WTC11 (cell line): ENCODE data around the gene STK33. TPM values are rescaled to one million over a fixed set of nuclear protein-coding genes. Genes with fewer than 3 reads are reported as not detected.

Experiments
- ATAC-seq: fragments of 200-7000 bp; cut with Tn5 transposase; 2 replicates; pipeline ENCODE4 v1.10.0; 2021; ENCODE audit warnings: mild to moderate bottlenecking, moderate library complexity
- CTCF ChIA-PET: fragments of 300-600 bp; sonication (Branson Sonifier 250); formaldehyde crosslinking; loops from one replicate; lab custom pipeline; 2021; ENCODE audit warnings: antibody characterized with exemption; lab: Charles Lee
- POLR2A ChIA-PET: fragments of 350-600 bp; sonication (Branson Sonifier 250); formaldehyde crosslinking; loops from one replicate; lab custom pipeline; 2021; ENCODE audit warnings: antibody characterized with exemption; lab: Charles Lee
- DNase-seq: peaks from one replicate; pipeline ENCODE4 v3.0.0; 2021; ENCODE audit warnings: low spot score
- H3K27ac Mint-ChIP-seq: 2 replicates; pipeline ENCODE4 v1.8.0; 2021; ENCODE audit warnings: mixed read lengths
- H3K27me3 Mint-ChIP-seq: 2 replicates; pipeline ENCODE4 v1.8.0; 2021; ENCODE audit warnings: low read depth, mild to moderate bottlenecking, moderate library complexity, mixed read lengths
- H3K36me3 Mint-ChIP-seq: 2 replicates; pipeline ENCODE4 v1.8.0; 2021; ENCODE audit warnings: mixed read lengths
- H3K4me1 Mint-ChIP-seq: 2 replicates; pipeline ENCODE4 v1.8.0; 2022; ENCODE audit warnings: mixed read lengths
- H3K4me3 Mint-ChIP-seq: 2 replicates; pipeline ENCODE4 v1.8.0; 2021; ENCODE audit warnings: mild to moderate bottlenecking, moderate library complexity, mixed read lengths
- H3K9me3 Mint-ChIP-seq: 2 replicates; pipeline ENCODE4 v1.8.0; 2021; ENCODE audit warnings: mixed read lengths
- ATF3 ChIP-seq: sonication (generic); formaldehyde crosslinking; conservative IDR thresholded peaks from 2 replicates; pipeline ENCODE4 v1.8.1; 2022; ENCODE audit warnings: mild to moderate bottlenecking, missing genetic modification reagents
- ATF6 ChIP-seq: sonication (generic); formaldehyde crosslinking; IDR thresholded peaks from 2 replicates; pipeline ENCODE4 v1.8.1; 2023; ENCODE audit warnings: mild to moderate bottlenecking, missing genetic modification reagents
- E2F4 ChIP-seq: sonication (generic); formaldehyde crosslinking; IDR thresholded peaks from 2 replicates; pipeline ENCODE4 v1.8.1; 2022; ENCODE audit warnings: low read depth, mild to moderate bottlenecking, moderate library complexity, missing genetic modification reagents, borderline replicate concordance
- GRHL2 ChIP-seq: fragments of 250-450 bp; sonication (Bioruptor Pico); IDR thresholded peaks from 2 replicates; pipeline ENCODE4 v1.8.0; 2022; ENCODE audit warnings: mild to moderate bottlenecking, moderate library complexity; ENCODE audit not compliant: insufficient replicate concordance, severe bottlenecking
- MAX ChIP-seq: sonication (generic); formaldehyde crosslinking; IDR thresholded peaks from 2 replicates; pipeline ENCODE4 v1.8.0; 2022; ENCODE audit warnings: mild to moderate bottlenecking, missing genetic modification reagents
- NR1H2 ChIP-seq: sonication (generic); formaldehyde crosslinking; IDR thresholded peaks from 2 replicates; pipeline ENCODE4 v1.9.0; 2021; ENCODE audit warnings: mild to moderate bottlenecking, moderate library complexity, missing genetic modification reagents
- NR2C2 ChIP-seq: sonication (generic); formaldehyde crosslinking; IDR thresholded peaks from 2 replicates; pipeline ENCODE4 v1.8.0; 2022; ENCODE audit warnings: mild to moderate bottlenecking, missing genetic modification reagents
- PRDM15 ChIP-seq: sonication (generic); formaldehyde crosslinking; IDR thresholded peaks from 2 replicates; pipeline ENCODE4 v1.8.0; 2022; ENCODE audit warnings: missing genetic modification reagents
- RELA ChIP-seq: sonication (generic); formaldehyde crosslinking; IDR thresholded peaks from 2 replicates; pipeline ENCODE4 v1.8.1; 2022; ENCODE audit warnings: missing genetic modification reagents, mild to moderate bottlenecking, borderline replicate concordance
- STAT6 ChIP-seq: sonication (generic); formaldehyde crosslinking; conservative IDR thresholded peaks from 2 replicates; pipeline ENCODE4 v1.8.1; 2023; ENCODE audit warnings: mild to moderate bottlenecking, low read depth, missing genetic modification reagents, moderate library complexity
- USF2 ChIP-seq: sonication (generic); formaldehyde crosslinking; IDR thresholded peaks from 2 replicates; pipeline ENCODE4 v1.8.1; 2023; ENCODE audit warnings: mild to moderate bottlenecking, missing genetic modification reagents, moderate library complexity
- ZNF232 ChIP-seq: sonication (generic); formaldehyde crosslinking; IDR thresholded peaks from 2 replicates; pipeline ENCODE4 v1.8.0; 2022; ENCODE audit warnings: mild to moderate bottlenecking, missing genetic modification reagents
- ZNF396 ChIP-seq: fragments of 250-450 bp; sonication (Bioruptor Pico); IDR thresholded peaks from 2 replicates; pipeline ENCODE4 v1.8.0; 2021; ENCODE audit warnings: mild to moderate bottlenecking, moderate library complexity, borderline replicate concordance
- ZNF416 ChIP-seq: fragments of 250-450 bp; sonication (Bioruptor Pico); IDR thresholded peaks from 2 replicates; pipeline ENCODE4 v1.9.0; 2021; ENCODE audit warnings: mild to moderate bottlenecking, inconsistent platforms
- total RNA-seq: library from RNA; stranded (reverse); gene quantifications from 3 replicates; pipeline ENCODE4 v1.2.3, GENCODE V29; 2021

STK33 gene
- total RNA-seq, 1 experiment from 2014 or later: 13.3 TPM

GRCh38 chr11:8573777-8574176 is 20.3 kb downstream of the STK33 start:
- no peak for TF ChIP-seq GRHL2
- TF ChIP-seq, all 79 proteins: peak for 0
- Mint-ChIP-seq H3K4me3 (no peak overlapping the region), H3K36me3 (peaks cover 3% of the 10 kb centered on the region; the same call in 1 of the 2 replicates), H3K9me3 (peaks cover 7% of the 10 kb centered on the region), H3K27me3 (no peaks in the 10 kb centered on the region), H3K27ac (no peak overlapping the region), H3K4me1 (no peaks in the 10 kb centered on the region)
- ChIA-PET CTCF (no interaction called here), POLR2A (no interaction called here)
- DNase-seq (no peak), ATAC-seq (no peak)

- DNase-seq (no peak), ATAC-seq (no peak)
- H3K4me3 Mint-ChIP-seq: no peak overlapping the region
- ChIA-PET CTCF (interaction anchor here (0.9 to 1.9 kb wide), 15 partner anchors 12 to 392 kb away, joined by 3 to 18 read pairs (median 5); partner anchors contain the start of gene LMO1), POLR2A (no interaction called here)
- H3K27ac Mint-ChIP-seq: no peak overlapping the region
- H3K9me3 Mint-ChIP-seq: peaks cover under 1% of the 10 kb centered on the region; the same call in 1 of the 2 replicates
- H3K4me1 Mint-ChIP-seq: no peaks in the 10 kb centered on the region
- no peaks in the 10 kb centered on the region for H3K36me3 Mint-ChIP-seq
- TF ChIP-seq E2F4 (CRISPR knock-in tag) (no peak), STAT6 (no peak), NR2C2 (CRISPR knock-in tag) (no peak), RELA (CRISPR knock-in tag) (no peak), NR1H2 (no peak), ATF6 (CRISPR knock-in tag) (no peak), ZNF232 (no peak), MAX (no peak), ATF3 (no peak), ZNF396 (CRISPR knock-in tag) (no peak), USF2 (no peak), ZNF416 (CRISPR knock-in tag) (no peak), PRDM15 (CRISPR knock-in tag) (no peak)
- TF ChIP-seq, all 79 proteins: peak for 0
- no peaks in the 10 kb centered on the region for H3K27me3 Mint-ChIP-seq
Observed at GRCh38 chr11:8567602-8568198, 26.3 kb downstream of the STK33 start.
